Hepatocyte (in vitro differentiated cells): ENCODE measurements around the gene TEX261.

Experiments used
- CTCF ChIP-seq: fragments of 200-600 bp; sonication (generic); IDR thresholded peaks from 2 replicates; pipeline ENCODE4 v1.5.1; 2016; ENCODE audit warnings: antibody characterized with exemption, mild to moderate bottlenecking; ENCODE audit not compliant: poor library complexity
- EZH2 ChIP-seq: fragments of 200-600 bp; sonication (generic); IDR thresholded peaks from 2 replicates; pipeline ENCODE4 v1.6.1; 2016; ENCODE audit warnings: antibody characterized with exemption, mild to moderate bottlenecking, borderline replicate concordance

- TF ChIP-seq CTCF (no peak), EZH2 (no peak)
Measured at GRCh38 chr2:70975237-70975636, 19.4 kb downstream of the TEX261 start.
